HUES64 (cell line): Measurements from ENCODE around the gene DLGAP1.

ENCODE experiments used
- H3K27ac ChIP-seq: 2 replicates; pipeline ENCODE4 v1.7.0; 2013; ENCODE audit warnings: low read depth, low read length, inconsistent platforms
- H3K27me3 ChIP-seq: 2 replicates; pipeline ENCODE4 v1.6.1; 2013; ENCODE audit warnings: mild to moderate bottlenecking, low read length; ENCODE audit not compliant: insufficient read depth
- H3K36me3 ChIP-seq: 2 replicates; pipeline ENCODE4 v1.6.1; 2013; ENCODE audit warnings: mild to moderate bottlenecking, low read length; ENCODE audit not compliant: insufficient read depth
- H3K4me1 ChIP-seq: 2 replicates; pipeline ENCODE4 v1.6.1; 2013; ENCODE audit warnings: mild to moderate bottlenecking, low read length, moderate library complexity; ENCODE audit not compliant: insufficient read depth
- H3K4me3 ChIP-seq: 2 replicates; pipeline ENCODE4 v1.5.1; 2013; ENCODE audit warnings: mild to moderate bottlenecking, low read length, moderate library complexity
- H3K9ac ChIP-seq: 2 replicates; pipeline ENCODE4 v1.6.1; 2013; ENCODE audit warnings: mild to moderate bottlenecking, low read depth, low read length
- H3K9me3 ChIP-seq: 2 replicates; pipeline ENCODE4 v1.6.1; 2013; ENCODE audit warnings: low read depth, low read length; ENCODE audit not compliant: insufficient read depth
- WGBS: fragments of 150-250, 120-280 bp; methylation state at CpG from one replicate; pipeline ENCODE4 v1.1.7; 2013; ENCODE audit warnings: missing lambda C conversion rate; 5-methylcytosine and 5-hydroxymethylcytosine counted together

DLGAP1 gene

GRCh38 chr18:4241090-4241617, 214.0 kb downstream of the DLGAP1 start:
- WGBS, result 76% methylated on average over 5 of the region's 6 CpGs
- Histone ChIP-seq H3K27me3 (peaks cover 28% of the 10 kb centered on the region), H3K4me3 (no peak overlapping the region)

DNA sequence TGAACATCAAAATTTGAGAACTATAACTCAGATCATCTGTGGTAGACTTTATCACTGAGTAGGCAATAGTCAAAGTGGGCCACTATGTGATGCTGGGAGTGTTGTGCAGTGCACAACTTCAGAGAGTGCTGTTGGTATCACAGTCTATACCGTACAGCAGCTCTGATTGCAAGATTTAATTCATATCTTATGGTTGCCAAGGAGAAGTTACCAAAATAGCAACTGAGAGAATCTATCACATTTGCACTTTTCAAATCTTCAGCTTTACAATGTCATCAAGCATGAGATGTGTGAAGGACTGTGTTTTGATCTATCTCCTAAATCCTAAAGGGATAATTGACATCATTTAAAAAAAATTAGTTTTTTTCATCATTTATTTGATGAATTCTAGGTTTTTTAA, 216.1 kb downstream of the DLGAP1 start:
- H3K27me3 ChIP-seq, result peaks cover 33% of the 10 kb centered on the region

More at GRCh38 chr18:4241090-4241617, 214.0 kb downstream of the DLGAP1 start:
- Histone ChIP-seq H3K36me3 (no peaks in the 10 kb centered on the region), H3K4me1 (peaks cover 71% of the 10 kb centered on the region), H3K9ac (no peak overlapping the region), H3K27ac (no peak overlapping the region), H3K9me3 (no peaks in the 10 kb centered on the region)

GRCh38 chr18:4237664-4238041, 217.5 kb downstream of the DLGAP1 start:
- Histone ChIP-seq H3K4me1 (peaks cover 97% of the 10 kb centered on the region), H3K36me3 (no peaks in the 10 kb centered on the region), H3K9me3 (no peaks in the 10 kb centered on the region), H3K4me3 (no peak overlapping the region), H3K27ac (no peak overlapping the region), H3K27me3 (peaks cover 33% of the 10 kb centered on the region), H3K9ac (no peak overlapping the region)
- WGBS, result 92% methylated on average over 1 of the region's 2 CpGs

More for the DNA sequence above, 216.1 kb downstream of the DLGAP1 start:
- Histone ChIP-seq H3K4me3 (no peak overlapping the region), H3K9ac (no peak overlapping the region), H3K9me3 (no peaks in the 10 kb centered on the region), H3K36me3 (no peaks in the 10 kb centered on the region), H3K4me1 (peaks cover 88% of the 10 kb centered on the region), H3K27ac (no peak overlapping the region)
- 94% methylated on average over 1 of the region's 1 CpG for WGBS

DNA sequence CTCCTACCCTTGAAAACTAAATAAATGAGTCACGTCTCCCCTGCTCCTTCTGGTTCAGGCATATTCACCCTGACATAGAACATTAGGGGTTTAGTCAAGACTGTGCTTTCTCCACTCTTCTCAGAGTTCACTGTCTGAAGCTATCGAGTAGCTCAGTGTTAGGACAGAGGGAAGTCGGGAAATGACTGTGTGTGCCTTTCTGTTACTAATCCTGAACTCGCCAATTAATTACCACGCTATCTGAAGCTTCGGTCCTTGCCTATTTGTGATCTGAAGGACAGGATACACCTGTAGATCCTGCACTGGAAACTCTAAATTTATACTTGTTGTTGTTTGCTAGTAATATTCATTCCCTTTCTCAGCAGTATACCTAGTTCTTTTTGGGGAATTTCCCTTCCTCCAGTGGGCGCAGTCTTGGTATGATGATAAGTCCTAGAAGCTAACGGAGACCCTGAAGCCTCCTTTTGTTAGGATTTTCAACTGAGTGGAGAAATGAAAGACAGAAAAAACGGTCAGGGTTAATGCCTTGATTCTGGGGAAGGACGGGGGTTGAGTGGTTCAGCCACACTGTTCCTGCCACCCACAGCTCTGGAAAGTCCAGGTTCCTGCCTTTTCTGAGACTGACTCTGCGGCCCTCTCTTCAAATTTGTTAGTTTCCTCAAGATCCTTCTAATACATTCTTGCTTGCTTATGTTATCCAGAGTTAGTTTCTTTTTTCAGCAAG, 218.0 kb downstream of the DLGAP1 start:
- 59% methylated on average over 11 of the region's 11 CpGs for WGBS
- Histone ChIP-seq H3K36me3 (no peaks in the 10 kb centered on the region), H3K4me3 (no peak overlapping the region), H3K9ac (no peak overlapping the region), H3K4me1 (peaks cover 97% of the 10 kb centered on the region), H3K9me3 (no peaks in the 10 kb centered on the region), H3K27me3 (peaks cover 33% of the 10 kb centered on the region), H3K27ac (peak overlapping the region; percentile 0; the same call in 1 of the 2 replicates)

GRCh38 chr18:4233468-4233867, 221.6 kb downstream of the DLGAP1 start:
- 16% methylated on average over 3 of the region's 3 CpGs for WGBS
- Histone ChIP-seq H3K4me1 (peaks cover 76% of the 10 kb centered on the region), H3K9ac (no peak overlapping the region), H3K27me3 (peaks cover 7% of the 10 kb centered on the region; the same call in 1 of the 2 replicates), H3K36me3 (no peaks in the 10 kb centered on the region), H3K27ac (peak overlapping the region; percentile 43; the same call in 1 of the 2 replicates), H3K4me3 (peak overlapping the region; percentile 7), H3K9me3 (no peaks in the 10 kb centered on the region)

- no peaks in the 10 kb centered on the region for H3K36me3 ChIP-seq
- no peak overlapping the region; the same call in 1 of the 2 replicates for H3K27ac ChIP-seq
- H3K4me3 ChIP-seq, result no peak overlapping the region
- H3K4me1 ChIP-seq, result peaks cover 68% of the 10 kb centered on the region
- 21% methylated on average over 2 of the region's 2 CpGs for WGBS
- no peak overlapping the region for H3K9ac ChIP-seq
- H3K9me3 ChIP-seq, result no peaks in the 10 kb centered on the region
- H3K27me3 ChIP-seq, result peaks cover 5% of the 10 kb centered on the region; the same call in 1 of the 2 replicates
Observed at GRCh38 chr18:4232656-4233055, 222.5 kb downstream of the DLGAP1 start.

GRCh38 chr18:4231260-4231659, 223.8 kb downstream of the DLGAP1 start:
- Histone ChIP-seq H3K4me3 (no peak overlapping the region), H3K4me1 (peaks cover 54% of the 10 kb centered on the region), H3K36me3 (no peaks in the 10 kb centered on the region), H3K27ac (no peak overlapping the region), H3K9me3 (no peaks in the 10 kb centered on the region), H3K27me3 (peaks cover 5% of the 10 kb centered on the region; the same call in 1 of the 2 replicates), H3K9ac (no peak overlapping the region)

DNA sequence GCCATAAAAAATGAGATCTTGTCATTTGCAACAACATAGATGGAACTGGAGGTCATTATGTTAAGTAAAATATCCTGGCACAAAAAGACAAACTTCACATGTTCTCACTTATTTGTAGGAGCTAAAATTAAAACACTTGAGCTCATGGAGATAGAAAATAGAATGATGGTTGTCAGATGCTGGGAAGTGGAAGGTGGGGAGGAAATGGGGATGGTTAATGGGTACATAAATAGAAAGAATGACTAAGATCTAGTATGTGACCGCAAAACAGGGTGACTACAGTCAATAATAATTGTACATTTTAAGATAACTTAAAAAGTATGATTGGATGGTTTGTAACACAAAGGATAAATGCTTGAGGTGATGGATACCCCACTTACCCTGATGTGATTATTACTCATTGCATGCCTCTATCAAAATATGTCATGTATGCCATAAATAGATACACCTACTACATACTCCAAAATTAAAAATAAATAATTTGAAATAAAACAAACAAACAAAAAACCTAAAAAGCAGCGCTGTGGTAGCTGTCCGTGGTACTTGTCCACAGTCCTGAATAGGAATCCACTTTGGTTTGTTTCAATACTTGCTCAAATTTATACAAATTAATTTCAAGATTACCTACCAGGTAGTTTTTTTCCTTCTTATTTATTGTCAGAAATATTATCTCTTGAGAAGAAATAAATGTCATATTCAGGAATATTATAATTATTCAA, 224.5 kb downstream of the DLGAP1 start:
- H3K9ac ChIP-seq, result no peak overlapping the region
- WGBS, result 87% methylated on average over 3 of the region's 3 CpGs
- H3K36me3 ChIP-seq, result no peaks in the 10 kb centered on the region
- H3K27me3 ChIP-seq, result peaks cover 5% of the 10 kb centered on the region; the same call in 1 of the 2 replicates
- H3K4me3 ChIP-seq, result no peak overlapping the region
- no peak overlapping the region for H3K27ac ChIP-seq
- H3K4me1 ChIP-seq, result peaks cover 49% of the 10 kb centered on the region
- H3K9me3 ChIP-seq, result no peaks in the 10 kb centered on the region

DNA sequence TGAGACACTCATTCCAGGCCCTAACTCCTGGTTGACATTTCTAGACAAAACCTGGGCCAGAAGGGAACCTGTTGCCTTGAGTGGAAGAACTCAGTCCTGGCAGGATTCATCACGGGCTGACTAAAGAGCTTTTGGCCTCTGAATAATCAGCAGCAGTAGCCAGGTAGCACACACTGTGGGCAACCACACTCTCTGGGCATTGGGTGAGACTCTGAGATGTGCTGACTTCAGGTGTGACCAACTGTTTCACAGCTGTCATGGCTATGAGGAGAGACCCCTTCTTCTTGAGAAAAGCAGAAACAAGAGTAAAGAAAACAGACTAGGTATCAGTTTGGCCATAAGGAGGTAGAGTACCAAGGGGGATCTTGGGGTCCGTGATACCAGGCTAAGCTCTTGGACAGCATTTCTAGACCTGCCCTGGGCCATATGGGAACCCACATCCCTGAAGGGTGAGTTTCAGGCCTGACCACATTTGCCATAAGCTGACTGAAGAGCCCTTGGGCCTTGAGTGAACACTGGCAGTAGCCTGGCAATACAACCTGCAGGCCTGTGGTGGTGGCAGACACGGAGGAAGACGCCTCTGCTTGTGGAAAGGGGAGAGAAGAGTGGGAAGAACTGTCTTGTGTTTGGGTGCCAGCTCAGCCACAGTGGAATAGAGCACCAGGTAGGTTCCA, 230.9 kb downstream of the DLGAP1 start:
- Histone ChIP-seq H3K9me3 (no peaks in the 10 kb centered on the region), H3K27me3 (no peaks in the 10 kb centered on the region), H3K36me3 (no peaks in the 10 kb centered on the region), H3K9ac (no peak overlapping the region), H3K27ac (no peak overlapping the region), H3K4me1 (peaks cover 14% of the 10 kb centered on the region), H3K4me3 (no peak overlapping the region)
- 92% methylated on average over 4 of the region's 4 CpGs for WGBS

GRCh38 chr18:4211111-4211837, 243.8 kb downstream of the DLGAP1 start:
- Histone ChIP-seq H3K4me3 (no peak overlapping the region), H3K27me3 (no peaks in the 10 kb centered on the region), H3K9me3 (no peaks in the 10 kb centered on the region), H3K9ac (no peak overlapping the region), H3K4me1 (peaks cover 9% of the 10 kb centered on the region; the same call in 1 of the 2 replicates), H3K36me3 (no peaks in the 10 kb centered on the region), H3K27ac (no peak overlapping the region)
- 96% methylated on average over 5 of the region's 5 CpGs for WGBS
